Posterior vena cava (tissue), 2 donors: Measurements from ENCODE around the gene EBF3. TPM values are rescaled to one million over a fixed set of nuclear protein-coding genes. Genes with fewer than 3 reads are reported as not detected.

Source experiments
- DNase-seq: peaks from one replicate; pipeline ENCODE4 v3.0.0-alpha.2; 2020; ENCODE audit warnings: low spot score
- intact Hi-C, 2 donors: fragments of 100-400 bp; cut with DNase I; formaldehyde crosslinking; loops; one replicate each; pipeline versions ENCODE4 v1.14.1 to v1.14.2; 2022 to 2023
- long read RNA-seq, 2 donors: library from polyadenylated mRNA; unstranded; transcript quantifications; one replicate each; pipeline ENCODE4 v2.0.0, GENCODE V29; 2020 to 2021
- total RNA-seq, 2 donors: library from RNA; stranded (reverse); fragmentation: NEBNext Ultra II Directional; extraction: Animal tissue kit (Norgen Biotek cat#: 25700); gene quantifications; one replicate each; pipeline ENCODE4 v1.2.1, GENCODE V29; 2021
- donor health status: DM: yes; HTN: yes; CAD: no.
- donor health status: DM: yes; HTN: yes; CAD: no.

Gene EBF3
- 1 to 10 TPM; 8.7 to 9.1 TPM for total RNA-seq
- long read RNA-seq, donor 1, partial matches to known transcripts = 2 of 7 reads
- long read RNA-seq, donor 1, other reads (novel, unspliced or antisense) = 5 of 7 reads
- long read RNA-seq, donor 2, partial matches to known transcripts = 0 of 2 reads
- long read RNA-seq, donor 2, other reads (novel, unspliced or antisense) = 2 of 2 reads

DNA sequence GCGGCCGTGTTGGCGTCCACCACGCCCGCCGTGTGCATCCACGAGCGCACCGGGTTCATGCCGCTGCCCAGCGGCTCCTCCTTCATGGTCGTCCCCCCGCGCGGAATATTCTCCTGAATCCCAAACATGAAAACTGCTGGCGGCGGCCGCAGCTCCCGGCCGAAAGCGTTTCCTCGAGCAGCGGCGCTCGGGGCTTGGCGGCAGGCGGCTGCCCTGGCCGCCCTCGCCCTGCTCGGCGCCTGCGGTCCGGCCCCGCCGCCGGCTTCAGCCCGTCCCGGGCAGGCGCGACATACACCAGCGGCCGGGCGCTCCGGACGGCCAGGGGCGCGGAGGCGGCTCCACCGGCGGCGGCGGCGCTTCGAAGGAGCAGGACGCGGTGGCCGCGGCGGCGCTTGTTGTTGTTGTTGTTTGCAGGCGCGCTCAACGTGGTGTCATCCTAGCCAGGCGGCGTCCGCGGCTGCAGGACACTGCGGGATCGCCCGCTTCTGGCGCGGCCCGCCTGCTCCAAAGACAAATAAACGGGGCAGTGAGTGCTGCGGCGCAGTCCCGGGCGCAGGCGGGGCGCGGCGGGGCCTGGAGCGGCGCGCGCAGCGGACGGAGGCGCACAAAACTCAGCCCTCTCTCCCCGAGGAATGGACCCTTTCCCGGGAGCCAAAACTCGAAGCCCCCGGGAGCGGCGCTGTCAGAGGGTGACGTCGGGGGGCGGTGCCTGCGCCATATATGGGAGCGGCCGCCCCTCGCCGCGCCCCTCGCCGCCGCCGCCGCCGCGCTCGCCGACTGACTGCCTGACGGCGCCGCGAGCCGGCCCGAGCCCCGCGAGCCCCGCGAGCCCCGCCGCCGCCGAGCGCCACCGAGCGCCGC, at the start of gene EBF3:
EBF3 (minus strand) TSS at position 634 of the 861 bp plus-strand sequence; CDS start at position 128, 506 bp downstream.
- peak; percentile 94 for DNase-seq
- intact Hi-C loops = loop anchor here in 1 of 2 donors (10.0 kb wide), 1 partner anchor 499 kb away; the partner anchor contains the start of gene MGMT

GRCh38 chr10:130013335-130014262, 49.5 kb upstream of the EBF3 start:
- DNase-seq = peak; percentile 83
- intact Hi-C loops = loop anchor here in 1 of 2 donors (1.0 kb wide), 1 partner anchor 39 kb away; no protein-coding TSS in a partner anchor

- intact Hi-C loops = no loop called here
- no peak for DNase-seq
These were observed 48.1 kb upstream of the EBF3 start for GRCh38 chr10:130012129-130012528.

GRCh38 chr10:130010653-130011052, 46.6 kb upstream of the EBF3 start:
- DNase-seq = no peak
- intact Hi-C loops = no loop called here

GRCh38 chr10:130009228-130009627, 45.2 kb upstream of the EBF3 start:
- no peak for DNase-seq
- intact Hi-C loops = no loop called here

GRCh38 chr10:130003787-130004613, 39.9 kb upstream of the EBF3 start:
- intact Hi-C loops = no loop called here
- DNase-seq = no peak

DNA sequence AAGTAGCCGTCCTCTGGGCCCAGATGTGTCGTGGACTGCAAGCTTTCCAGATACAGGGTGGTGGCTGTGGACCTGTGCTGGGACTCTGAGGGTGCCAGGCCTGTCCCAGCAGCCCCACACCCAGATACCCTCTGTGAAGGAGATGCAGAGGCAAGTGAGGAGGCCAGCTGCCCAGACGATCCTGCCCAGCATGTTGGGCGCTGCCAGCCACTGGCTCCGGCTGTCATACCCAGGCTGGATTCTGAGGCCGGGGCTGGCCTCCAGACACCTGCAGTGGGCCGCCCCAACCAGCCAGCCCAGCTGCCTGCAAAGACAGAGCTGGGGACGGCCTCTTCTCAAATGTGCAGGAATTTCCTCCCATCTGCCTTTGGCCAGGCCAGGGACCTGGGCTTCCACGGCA, 39.1 kb upstream of the EBF3 start:
- intact Hi-C loops = no loop called here

DNA sequence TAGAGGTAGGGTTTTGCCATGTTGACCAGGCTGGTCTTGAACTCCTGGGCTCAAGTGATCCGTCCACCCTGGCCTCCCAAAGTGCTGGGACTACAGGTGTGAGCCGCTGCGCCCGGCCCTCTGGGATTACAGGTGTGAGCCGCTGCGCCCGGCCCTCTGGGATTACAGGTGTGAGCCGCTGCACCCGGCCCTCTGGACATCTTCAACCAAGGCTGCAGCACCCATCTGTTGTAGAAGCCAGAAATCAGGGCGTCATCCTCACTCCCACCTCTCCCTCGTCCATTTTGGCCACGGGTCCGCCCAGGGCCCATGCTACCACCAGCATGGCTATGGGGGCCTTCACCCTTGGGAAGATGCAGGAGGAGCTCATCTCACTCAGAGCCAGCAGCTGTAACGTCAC, 38.5 kb upstream of the EBF3 start:
- intact Hi-C loops = no loop called here
- DNase-seq = no peak

More for the DNA sequence above, 39.1 kb upstream of the EBF3 start:
- no peak for DNase-seq

DNA sequence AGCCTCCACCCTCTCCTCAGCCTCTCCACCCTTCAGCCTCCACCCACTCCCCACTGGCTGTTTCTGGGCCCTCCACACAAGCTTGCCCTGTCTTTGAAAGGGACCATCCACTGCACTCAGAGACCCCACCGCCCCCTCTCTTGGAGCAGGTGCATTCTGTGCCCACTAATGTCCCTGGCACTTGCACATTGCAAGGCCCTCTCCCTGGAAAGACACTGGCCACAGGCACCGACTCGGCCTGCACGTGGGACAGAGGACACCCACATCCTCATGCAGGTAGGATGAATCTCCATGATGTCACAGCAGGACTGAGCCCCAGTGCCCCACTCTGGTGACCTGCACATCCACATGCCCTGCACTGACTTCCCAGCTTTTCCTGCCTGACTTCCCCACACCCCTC, 36.8 kb upstream of the EBF3 start:
- DNase-seq = no peak
- intact Hi-C loops = no loop called here

GRCh38 chr10:129999140-129999539, 35.1 kb upstream of the EBF3 start:
- intact Hi-C loops = loop anchor here in 1 of 2 donors (2.0 kb wide), 1 partner anchor 38 kb away; no protein-coding TSS in a partner anchor

DNA sequence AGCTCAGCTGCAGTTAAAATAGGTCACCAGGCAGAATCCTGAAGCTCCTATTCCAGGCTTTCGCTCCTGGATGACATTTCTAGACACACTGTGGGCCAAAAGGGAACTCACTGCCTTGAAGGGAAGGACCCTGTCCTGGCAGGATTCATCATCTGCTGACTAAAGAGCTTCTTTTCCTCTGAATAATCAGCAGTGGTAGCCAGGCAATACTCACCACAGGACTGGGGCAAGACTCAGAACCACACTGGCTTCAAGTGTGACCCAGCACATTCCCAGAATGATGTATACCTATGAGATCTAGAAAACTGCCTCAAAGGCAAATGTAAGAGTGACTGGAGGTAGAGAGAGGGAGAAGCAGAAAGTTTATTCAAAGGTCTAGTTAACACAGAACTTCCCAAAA, 29.5 kb upstream of the EBF3 start:
- intact Hi-C loops = no loop called here
- no peak for DNase-seq

More at GRCh38 chr10:129999140-129999539, 35.1 kb upstream of the EBF3 start:
- no peak for DNase-seq

- intact Hi-C loops = no loop called here
- DNase-seq = no peak
These were observed 28.3 kb upstream of the EBF3 start for GRCh38 chr10:129992356-129992755.

- intact Hi-C loops = no loop called here
- no peak for DNase-seq
These were observed 18.8 kb upstream of the EBF3 start for GRCh38 chr10:129982825-129983224.

- no peak for DNase-seq
- intact Hi-C loops = no loop called here
These were observed 14.9 kb upstream of the EBF3 start for GRCh38 chr10:129978980-129979379.

DNA sequence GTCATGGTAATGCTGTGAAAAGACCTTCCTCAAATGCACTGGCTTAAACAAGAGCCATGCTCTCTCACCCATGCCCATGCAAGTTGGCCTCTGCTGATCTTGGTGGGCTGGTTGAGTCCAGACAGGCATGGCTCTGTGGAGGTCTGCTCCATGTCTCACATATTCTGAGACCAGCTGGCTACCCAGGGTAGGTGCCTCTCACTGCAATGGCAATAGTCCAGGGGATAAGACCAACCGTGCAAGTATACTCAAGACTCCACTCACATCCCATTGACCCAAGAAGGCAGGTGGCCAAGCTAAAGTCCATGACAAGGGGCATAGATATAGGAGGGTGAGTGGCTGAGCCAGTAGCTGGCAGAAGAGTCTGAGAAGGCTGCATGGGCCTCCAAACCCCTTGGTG, 14.2 kb upstream of the EBF3 start:
- intact Hi-C loops = no loop called here
- DNase-seq = no peak

GRCh38 chr10:129977794-129978193, 13.7 kb upstream of the EBF3 start:
- intact Hi-C loops = no loop called here
- no peak for DNase-seq

- no peak for DNase-seq
- intact Hi-C loops = loop anchor here in 1 of 2 donors (5.0 kb wide), 1 partner anchor 946 kb away; no protein-coding TSS in a partner anchor
These were observed 9.6 kb upstream of the EBF3 start for GRCh38 chr10:129973674-129974059.

GRCh38 chr10:129972966-129973673, 9.0 kb upstream of the EBF3 start:
- no peak for DNase-seq
- intact Hi-C loops = loop anchor here in 1 of 2 donors (5.0 kb wide), 1 partner anchor 946 kb away; no protein-coding TSS in a partner anchor
